Ovary (tissue), 9 donors: ENCODE data around the gene PKNOX1. TPM values are rescaled to one million over a fixed set of nuclear protein-coding genes. Genes with fewer than 3 reads are reported as not detected.
"Not testable (repeated sequence)": the region's sequence is repeated elsewhere in the genome, so short reads cannot be mapped to it uniquely, and the experiment has no call there.

Experiments used
- DNase-seq, 5 donors: peaks; one replicate each; pipeline ENCODE4 v3.0.0-alpha.2; 2019 to 2020
- H3K27ac ChIP-seq, 2 donors: fragments of 200-600 bp; one replicate each; pipeline versions ENCODE4 v1.5.1 to v1.8.0; 2019 to 2022
- H3K27me3 ChIP-seq: fragments of 200-600 bp; one replicate; pipeline ENCODE4 v1.8.0; 2022
- H3K36me3 ChIP-seq: fragments of 200-600 bp; sonication (generic); one replicate; pipeline ENCODE4 v1.5.1; 2019
- H3K4me1 ChIP-seq: one replicate; pipeline ENCODE4 v1.8.1; 2013; ENCODE audit warnings: mild to moderate bottlenecking, moderate library complexity; ENCODE audit not compliant: insufficient read depth
- H3K4me3 ChIP-seq: fragments of 200-600 bp; sonication (generic); one replicate; pipeline ENCODE4 v1.5.1; 2017
- H3K9me3 ChIP-seq, 2 donors: fragments of 200-600 bp in 1 of 2; sonication (generic) in 1 of 2; one replicate each; pipeline versions ENCODE4 v1.5.1 to v1.8.1; 2013 to 2019; ENCODE audit warnings: mild to moderate bottlenecking in 1 of 2, moderate library complexity in 1 of 2
- CTCF ChIP-seq, 3 donors: fragments of 450-650 bp in 2 of 3; fragments of 200-600 bp in 1 of 3; IDR thresholded peaks; one replicate each; pipeline versions ENCODE4 v1.5.1 to v1.8.0; 2016 to 2022; ENCODE audit warnings: antibody characterized with exemption in 3 of 3, mild to moderate bottlenecking in 1 of 3
- EP300 ChIP-seq: sonication (generic); formaldehyde crosslinking; IDR thresholded peaks from one replicate; pipeline ENCODE4 v1.6.1; 2017; ENCODE audit warnings: antibody characterized with exemption
- POLR2A ChIP-seq: fragments of 450-650 bp; IDR thresholded peaks from one replicate; pipeline ENCODE4 v1.6.1; 2017; ENCODE audit warnings: antibody characterized with exemption, mild to moderate bottlenecking, moderate library complexity
- WGBS, 3 donors: extraction: QIAGEN DNeasy Blood & Tissue Kit in 1 of 3; methylation state at CpG; one replicate each; pipeline versions ENCODE4 v1.1.5 to v1.1.7; 2013 to 2017; 5-methylcytosine and 5-hydroxymethylcytosine counted together
- intact Hi-C, 4 donors: fragments of 100-400 bp; cut with DNase I; formaldehyde crosslinking; loops; one replicate each; pipeline versions ENCODE4 v1.11.0 to v1.15.1; 2022 to 2023
- polyA plus RNA-seq, 2 donors: library from polyadenylated mRNA; stranded (reverse); fragments of 200-250 nt in 1 of 2; fragments of 350-450 nt in 1 of 2; fragmentation: Illumina TruSeq in 1 of 2; extraction: RNeasy Lipid Tissue Mini Kit (QIAGEN cat#74804) in 1 of 2; gene quantifications; one replicate each; pipeline ENCODE4 v1.2.3, GENCODE V29; 2013 to 2014
- total RNA-seq, 7 donors: library from RNA; depleted of rRNA in 2 of 7; stranded (reverse); fragments of >200 nt in 2 of 7; fragmentation: NEBNext Ultra II Directional in 3 of 7; extraction: Animal tissue kit (Norgen Biotek cat#: 25700) in 3 of 7; gene quantifications; one replicate each; pipeline versions ENCODE4 v1.1.0 to v1.2.4, GENCODE V29; 2016 to 2023
- donor health status: DM: no; HTN: no; CAD: no; lungs with moderate emphysema.
- donor health status: DM: no; HTN: no; CAD: no.
- donor health status: Bipolar disorder and iron deficiency.
- donor health status: DM: yes; HTN: yes; CAD: no.
- donor health status: DM: no; HTN: no; CAD: no.
- donor health status: DM: yes; HTN: yes; CAD: no.

The PKNOX1 gene
- total and polyA plus RNA-seq, 9 donors, result 7.0 to 50.9 (median 25.4) TPM

GRCh38 chr21:43029785-43030184 lies 55.4 kb downstream of the PKNOX1 start:
- Histone ChIP-seq H3K4me1 (peaks cover 2% of the 10 kb centered on the region), H3K27ac (no peak overlapping the region), H3K36me3 (no peaks in the 10 kb centered on the region), H3K4me3 (no peak overlapping the region), H3K27me3 (no peaks in the 10 kb centered on the region), H3K9me3 (no peaks in the 10 kb centered on the region)
- TF ChIP-seq POLR2A, result no peak
- 89 to 93% (median 93%) methylated on average over 13 of the region's 13 CpGs for WGBS, 3 donors
- intact Hi-C loops, result no loop called here
- DNase-seq, result no peak

- DNase-seq, result no peak
- 50 to 67% (median 62%) methylated on average over 12 of the region's 12 CpGs for WGBS, 3 donors
- no peak overlapping the region for H3K4me3 ChIP-seq
- intact Hi-C loops, result no loop called here
- H3K4me1 ChIP-seq, result no peaks in the 10 kb centered on the region
- H3K9me3 ChIP-seq, result no peaks in the 10 kb centered on the region
- H3K36me3 ChIP-seq, result no peaks in the 10 kb centered on the region
- H3K27me3 ChIP-seq, result no peaks in the 10 kb centered on the region
- no peak overlapping the region for H3K27ac ChIP-seq
- TF ChIP-seq POLR2A, result no peak
- TF ChIP-seq EP300, result no peak
- TF ChIP-seq CTCF (IDR thresholded peaks at IDR 0.05), result no peak
Observed at GRCh38 chr21:43031121-43031619, 56.8 kb downstream of the PKNOX1 start.

GRCh38 chr21:43034101-43034500 lies 59.7 kb downstream of the PKNOX1 start:
- no peaks in the 10 kb centered on the region for H3K9me3 ChIP-seq
- H3K4me3 ChIP-seq, result no peak overlapping the region
- no peak overlapping the region for H3K27ac ChIP-seq
- H3K4me1 ChIP-seq, result no peaks in the 10 kb centered on the region
- H3K27me3 ChIP-seq, result no peaks in the 10 kb centered on the region
- intact Hi-C loops, result no loop called here
- 90 to 100% (median 98%) methylated on average over 1 of the region's 1 CpG for WGBS, 3 donors
- no peak for TF ChIP-seq EP300
- no peak for TF ChIP-seq POLR2A
- TF ChIP-seq CTCF (IDR thresholded peaks at IDR 0.05), result no peak
- no peaks in the 10 kb centered on the region for H3K36me3 ChIP-seq
- DNase-seq, result no peak

- Histone ChIP-seq H3K36me3 (no peaks in the 10 kb centered on the region), H3K4me1 (no peaks in the 10 kb centered on the region), H3K9me3 (no peaks in the 10 kb centered on the region), H3K27ac (no peak overlapping the region), H3K27me3 (no peaks in the 10 kb centered on the region), H3K4me3 (no peak overlapping the region)
- TF ChIP-seq EP300 (no peak), POLR2A (no peak), CTCF (IDR thresholded peaks at IDR 0.05) (no peak)
- intact Hi-C loops, result no loop called here
- DNase-seq, result peak in 1 of 5 donors; percentile 4
- 80 to 81% (median 80%) methylated on average over 5 of the region's 5 CpGs for WGBS, 3 donors
Observed at GRCh38 chr21:43034826-43035225, 60.5 kb downstream of the PKNOX1 start.

GRCh38 chr21:43036889-43037288 lies 62.5 kb downstream of the PKNOX1 start:
- H3K9me3 ChIP-seq, H3K36me3 ChIP-seq, H3K4me3 ChIP-seq, intact Hi-C loops, H3K4me1 ChIP-seq, H3K27me3 ChIP-seq, H3K27ac ChIP-seq: not testable (repeated sequence)
- DNase-seq, result peak in 1 of 5 donors; percentile 3
- WGBS, 3 donors, result 89 to 94% methylated on average over 7 to 11 of the region's 17 CpGs; no CpG with 5 or more reads in 1 of the 3 donors

GRCh38 chr21:43037918-43038658 lies 63.7 kb downstream of the PKNOX1 start:
- H3K36me3 ChIP-seq, H3K4me3 ChIP-seq, H3K9me3 ChIP-seq, H3K27me3 ChIP-seq, H3K27ac ChIP-seq, H3K4me1 ChIP-seq, intact Hi-C loops: not testable (repeated sequence)
- WGBS, 3 donors, result 85 to 89% (median 86%) methylated on average over 8 to 18 of the region's 19 CpGs
- DNase-seq, result peak in 1 of 5 donors; percentile 1

- WGBS, 3 donors, result 79 to 94% (median 91%) methylated on average over 7 to 8 of the region's 10 CpGs
- intact Hi-C loops, H3K27ac ChIP-seq, H3K27me3 ChIP-seq, DNase-seq, H3K4me1 ChIP-seq, H3K9me3 ChIP-seq, H3K36me3 ChIP-seq, H3K4me3 ChIP-seq: not testable (repeated sequence)
Observed at GRCh38 chr21:43038659-43039044, 64.3 kb downstream of the PKNOX1 start.

- 97 to 100% methylated on average over 1 to 5 of the region's 5 CpGs; no CpG with 5 or more reads in 1 of the 3 donors for WGBS, 3 donors
- H3K27me3 ChIP-seq, H3K27ac ChIP-seq, H3K4me3 ChIP-seq, intact Hi-C loops, H3K9me3 ChIP-seq, H3K4me1 ChIP-seq, H3K36me3 ChIP-seq: not testable (repeated sequence)
- DNase-seq, result peak in 1 of 5 donors; percentile 8
Observed at GRCh38 chr21:43042169-43042568, 67.8 kb downstream of the PKNOX1 start.

- H3K9me3 ChIP-seq, intact Hi-C loops, H3K27me3 ChIP-seq, H3K4me3 ChIP-seq, H3K4me1 ChIP-seq, H3K36me3 ChIP-seq, H3K27ac ChIP-seq: not testable (repeated sequence)
- peak in 1 of 5 donors; percentile 6 for DNase-seq
- 94 to 100% (median 97%) methylated on average over 1 to 13 of the region's 14 CpGs for WGBS, 3 donors
Observed at GRCh38 chr21:43043291-43043690, 68.9 kb downstream of the PKNOX1 start.
